Cerebellar cortex (tissue), 1 donor: ENCODE data around the gene TBRG1.

Experiments
- DNase-seq: peaks from one replicate; pipeline ENCODE4 v3.0.0-alpha.2; 2015; ENCODE audit warnings: low spot score

The TBRG1 gene

GRCh38 chr11:124658986-124659385 is 36.3 kb downstream of the TBRG1 start:
- no peak for DNase-seq

DNA sequence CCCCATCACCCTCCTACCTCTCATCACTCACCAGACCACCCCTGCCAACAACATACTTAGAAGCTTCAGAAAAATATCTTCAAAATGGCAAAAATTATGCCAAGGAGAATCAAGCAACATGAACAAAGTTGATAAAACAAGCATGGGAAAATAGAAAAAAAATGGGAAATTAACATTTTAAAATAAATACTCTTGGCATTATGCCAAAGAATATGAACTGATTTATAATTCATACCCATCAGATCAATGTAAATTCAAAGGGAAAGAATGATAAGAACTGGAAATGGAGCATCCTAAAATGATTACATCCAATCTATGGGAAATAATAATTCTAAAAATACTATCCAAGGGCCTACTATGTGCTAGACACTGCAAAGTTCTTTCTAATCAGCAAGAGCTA is 38.9 kb downstream of the TBRG1 start:
- DNase-seq, result no peak

DNA sequence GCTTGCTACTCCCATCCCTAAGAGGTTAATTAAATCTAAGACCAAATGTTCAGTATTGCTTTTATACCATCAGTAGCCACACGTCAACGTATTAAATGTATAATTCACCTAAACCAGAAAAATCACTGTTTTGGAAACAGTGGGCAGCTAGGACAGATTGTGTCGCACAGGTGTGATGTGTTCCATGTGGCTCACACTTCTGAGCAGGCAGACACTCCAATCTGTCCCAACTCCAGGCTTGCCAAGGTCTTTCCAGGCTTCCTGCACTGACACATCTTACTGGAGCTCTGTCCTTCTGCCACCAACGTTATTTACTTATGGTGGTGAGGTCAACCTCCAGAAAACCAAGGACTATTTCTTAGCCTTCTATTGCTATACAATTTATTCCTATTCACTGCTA is 39.4 kb downstream of the TBRG1 start:
- DNase-seq, result peak; percentile 73

DNA sequence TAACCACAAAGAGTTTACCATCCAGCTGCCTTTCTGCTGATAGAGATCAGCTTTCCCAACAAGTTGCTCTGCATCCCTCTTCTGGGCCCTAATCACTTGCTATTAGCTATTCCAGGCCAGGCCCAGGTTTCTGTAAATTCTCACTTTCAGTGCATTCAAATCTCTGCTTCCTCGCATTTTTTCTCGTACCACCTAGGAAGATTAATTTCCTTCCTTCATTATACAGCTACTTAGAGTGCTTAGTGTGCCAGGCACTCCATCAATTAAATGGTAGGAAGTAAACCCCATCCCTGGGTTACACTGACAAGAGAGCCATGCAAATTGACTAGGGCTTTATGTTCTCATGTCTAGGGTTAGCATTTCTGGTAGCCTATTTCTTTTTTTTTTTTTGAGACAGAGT is 41.2 kb downstream of the TBRG1 start:
- DNase-seq, result no peak

- no peak for DNase-seq
Measured at GRCh38 chr11:124667601-124668000, 44.9 kb downstream of the TBRG1 start.

GRCh38 chr11:124669193-124669592 is 46.5 kb downstream of the TBRG1 start:
- DNase-seq, result peak; percentile 64

- no peak for DNase-seq
Measured at GRCh38 chr11:124670732-124671131, 48.1 kb downstream of the TBRG1 start.

- peak; percentile 27 for DNase-seq
Measured at GRCh38 chr11:124672536-124673215, 50.0 kb downstream of the TBRG1 start.

DNA sequence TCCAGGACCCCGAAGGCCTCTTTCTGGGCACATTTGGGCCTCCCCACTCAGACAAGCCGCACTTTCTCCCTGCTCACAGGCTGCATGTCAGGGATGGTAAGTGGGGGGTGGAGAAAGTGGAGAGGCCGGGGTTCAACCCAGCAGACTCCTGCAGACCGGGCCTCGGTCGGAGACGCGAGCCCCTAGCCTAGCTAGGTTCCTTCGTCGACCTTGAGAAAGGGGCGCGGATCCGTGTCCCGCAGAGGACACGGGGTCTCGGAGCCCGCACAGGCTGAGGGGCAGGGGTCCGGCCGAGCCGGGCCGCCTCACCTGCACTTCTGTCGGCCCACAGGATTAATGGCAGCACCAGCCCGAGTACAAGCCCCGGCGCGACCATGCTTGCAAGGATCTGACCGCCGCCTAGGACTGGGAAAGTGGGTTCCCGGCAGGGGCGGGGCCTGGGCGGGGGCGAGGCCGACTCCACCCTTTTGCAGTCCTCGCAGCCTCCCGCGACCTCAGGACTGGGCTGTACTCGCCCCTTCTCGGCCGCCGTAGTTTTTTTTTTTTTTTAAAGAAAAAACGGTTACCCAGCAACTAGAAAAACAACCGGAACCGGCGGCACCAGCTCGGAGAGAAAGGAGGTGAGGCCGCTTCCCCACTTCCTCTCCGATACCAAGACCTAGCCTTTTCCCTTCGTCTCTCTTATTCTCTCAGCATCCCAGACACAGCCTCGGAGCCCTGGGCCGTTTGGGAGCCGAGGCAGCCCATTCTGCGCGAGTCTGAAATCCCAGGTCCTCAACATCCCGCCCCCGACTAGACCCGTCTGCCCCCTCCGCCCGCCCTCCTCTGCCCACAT is 50.9 kb downstream of the TBRG1 start, which contains the start of the genes SIAE and SPA17:
Gene SIAE (minus strand): TSS at position 407 of the 835 bp plus-strand sequence. CDS start 31 bp downstream, at position 376.
Gene SPA17 (plus strand): TSS at position 572 of the 835 bp plus-strand sequence. CDS start 1,361 bp downstream, outside the sequence.
- DNase-seq, result peak; percentile 92

DNA sequence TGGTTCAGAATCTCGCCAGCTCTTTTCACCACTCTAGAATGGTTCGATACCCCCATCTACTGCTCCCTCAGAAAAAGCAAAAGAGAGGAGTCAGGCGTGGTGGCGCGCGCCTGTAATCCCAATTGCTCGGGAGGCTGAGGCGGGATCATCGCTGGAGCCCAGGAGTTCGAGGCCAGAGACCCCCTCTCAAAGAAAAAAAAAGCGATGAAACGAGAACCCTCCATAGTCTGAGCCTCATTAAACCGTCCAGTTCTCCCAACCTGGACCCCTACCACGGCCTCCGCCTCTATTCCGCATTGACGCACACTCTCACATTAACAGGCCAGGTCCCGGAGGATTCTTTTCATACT is 51.5 kb downstream of the TBRG1 start:
- no peak for DNase-seq

DNA sequence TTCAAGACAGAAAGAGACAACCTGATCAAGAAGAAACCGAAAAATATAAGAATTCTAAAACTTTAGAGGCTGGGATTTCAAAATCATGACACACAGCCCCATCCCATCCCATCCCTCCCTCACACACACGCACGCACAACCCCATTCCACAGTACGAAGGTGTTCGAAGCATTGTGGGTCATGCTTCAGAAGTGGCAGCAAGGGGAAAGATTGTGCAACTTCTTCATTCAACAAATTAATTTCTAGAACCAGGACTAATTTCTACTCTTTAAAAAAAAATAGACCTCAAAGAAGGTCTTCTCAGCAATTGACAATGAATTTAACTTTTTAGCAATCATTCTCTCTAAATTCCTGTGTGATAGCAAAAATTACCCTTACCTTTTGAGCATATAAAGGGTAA is 51.9 kb downstream of the TBRG1 start:
- no peak for DNase-seq

- no peak for DNase-seq
Measured at GRCh38 chr11:124676386-124676785, 53.7 kb downstream of the TBRG1 start.

DNA sequence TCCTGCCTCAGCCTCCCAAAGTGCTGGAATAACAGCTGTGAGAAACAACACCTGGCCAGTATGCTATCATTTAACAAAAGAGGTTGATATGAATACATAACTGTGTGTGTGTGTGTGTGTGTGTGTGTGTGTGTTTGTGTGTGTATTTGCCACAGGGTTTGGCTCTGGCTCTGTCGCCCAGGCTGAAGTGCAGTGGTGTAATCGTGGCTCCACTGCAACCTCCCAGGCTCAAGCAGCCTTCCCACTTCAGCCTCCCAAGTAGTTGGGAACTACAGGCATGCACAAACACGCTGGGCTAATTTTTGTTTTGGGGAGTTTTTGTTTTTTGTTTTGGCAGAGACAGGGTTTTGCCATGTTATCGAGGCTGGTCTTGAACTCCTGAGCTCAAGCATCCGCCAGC is 55.8 kb downstream of the TBRG1 start:
- DNase-seq, result no peak

DNA sequence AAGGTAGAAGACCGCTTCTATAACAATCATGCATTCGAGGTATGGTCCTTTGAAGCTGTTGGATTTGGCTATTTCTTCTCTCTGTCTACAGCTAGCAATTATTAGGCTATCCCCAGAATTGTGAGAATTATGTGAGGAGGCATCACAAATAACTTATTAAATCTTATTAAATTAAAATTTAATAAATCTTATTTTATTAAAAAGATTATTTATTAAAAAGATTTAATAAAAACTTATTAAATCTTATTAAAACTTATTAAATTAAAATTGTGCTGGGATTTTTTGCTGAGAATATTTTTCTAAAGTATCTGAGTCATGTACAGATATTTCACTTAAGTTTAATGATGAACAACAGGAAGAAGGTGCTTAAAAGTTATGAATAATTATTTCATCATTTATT is 58.8 kb downstream of the TBRG1 start:
- no peak for DNase-seq

DNA sequence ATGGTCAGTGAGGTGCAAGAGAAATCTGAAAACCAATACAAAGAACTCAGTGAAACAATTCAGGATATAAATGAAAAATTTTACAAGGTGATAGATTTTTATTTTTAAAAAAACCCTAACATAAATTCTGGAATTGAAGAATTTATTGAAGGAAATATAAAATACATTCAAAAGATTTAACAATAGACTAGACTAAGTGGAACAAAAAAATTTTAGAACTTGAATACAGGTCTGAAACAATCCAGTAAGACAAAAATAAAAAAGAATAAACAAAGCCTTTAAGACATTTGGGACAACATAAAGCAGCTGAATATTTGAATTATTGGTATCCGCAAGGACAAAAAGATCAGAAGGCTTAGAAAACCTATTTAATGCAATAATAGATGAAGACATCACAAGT is 59.8 kb downstream of the TBRG1 start:
- DNase-seq, result no peak
